BJ (cell line): Measurements from ENCODE around the gene HERC6. TPM values are rescaled to one million over a fixed set of nuclear protein-coding genes. Genes with fewer than 3 reads are reported as not detected.

Experiments used
- CTCF ChIA-PET: fragments of 350-600 bp; formaldehyde crosslinking; extraction: SDS; loops from one replicate; lab custom pipeline; 2021; ENCODE audit warnings: antibody characterized with exemption, inconsistent platforms; lab: Yijun Ruan, JAX
- POLR2A ChIA-PET: fragments of 300-600 bp; sonication (Branson Sonifier 250); formaldehyde crosslinking; extraction: SDS; loops from one replicate; lab custom pipeline; 2021; ENCODE audit warnings: antibody characterized with exemption; lab: Charles Lee
- DNase-seq: peaks from one replicate; pipeline ENCODE4 v3.0.0-alpha.2; 2011; ENCODE audit warnings: low read depth
- H3K27me3 ChIP-seq: 2 replicates; pipeline ENCODE4 v1.6.0; 2011; ENCODE audit warnings: low read length; ENCODE audit not compliant: control insufficient read depth, insufficient read depth
- H3K36me3 ChIP-seq: 2 replicates; pipeline ENCODE4 v1.5.1; 2011; ENCODE audit warnings: low read length; ENCODE audit not compliant: control insufficient read depth, insufficient read depth
- H3K4me3 ChIP-seq: 2 replicates; pipeline ENCODE4 v1.5.1; 2011; ENCODE audit warnings: low read depth, mild to moderate bottlenecking, control low read depth, low read length
- CTCF ChIP-seq: IDR thresholded peaks from 2 replicates; pipeline ENCODE4 v1.5.1; 2011; ENCODE audit warnings: low read depth, mild to moderate bottlenecking, control low read depth, inconsistent platforms, low read length, moderate library complexity; ENCODE audit not compliant: insufficient read depth
- polyA plus RNA-seq: library from polyadenylated mRNA; depleted of rRNA; stranded (reverse); fragments of >200 nt; gene quantifications from 2 replicates; pipeline ENCODE4 v1.2.3, GENCODE V29; 2011

Gene HERC6
- polyA plus RNA-seq, 1 experiment = 3.1 TPM

GRCh38 chr4:88439161-88439760, 60.6 kb downstream of the HERC6 start:
- POLR2A ChIA-PET = no interaction called here
- H3K27me3 ChIP-seq = no peaks in the 10 kb centered on the region
- H3K36me3 ChIP-seq = no peaks in the 10 kb centered on the region
- TF ChIP-seq CTCF = no peak
- peak; percentile 9 for DNase-seq
- no peak overlapping the region for H3K4me3 ChIP-seq
- CTCF ChIA-PET = no interaction called here

GRCh38 chr4:88440146-88440545, 61.5 kb downstream of the HERC6 start:
- POLR2A ChIA-PET = no interaction called here
- Histone ChIP-seq H3K4me3 (no peak overlapping the region), H3K27me3 (no peaks in the 10 kb centered on the region), H3K36me3 (no peaks in the 10 kb centered on the region)
- no peak for TF ChIP-seq CTCF
- CTCF ChIA-PET = interaction anchor here (0.5 kb wide), 1 partner anchor 69 kb away, joined by 3 read pairs; no protein-coding TSS in a partner anchor
- DNase-seq = no peak

- ChIA-PET CTCF (no interaction called here), POLR2A (no interaction called here)
- H3K27me3 ChIP-seq = no peaks in the 10 kb centered on the region
- TF ChIP-seq CTCF = no peak
- no peaks in the 10 kb centered on the region for H3K36me3 ChIP-seq
- DNase-seq = no peak
- H3K4me3 ChIP-seq = no peak overlapping the region
Measured at GRCh38 chr4:88441696-88442095, 63.0 kb downstream of the HERC6 start.

GRCh38 chr4:88442689-88443191, 64.1 kb downstream of the HERC6 start:
- DNase-seq = no peak
- Histone ChIP-seq H3K27me3 (no peaks in the 10 kb centered on the region), H3K36me3 (no peaks in the 10 kb centered on the region), H3K4me3 (no peak overlapping the region)
- no peak for TF ChIP-seq CTCF
- ChIA-PET CTCF (no interaction called here), POLR2A (no interaction called here)

- Histone ChIP-seq H3K4me3 (no peak overlapping the region), H3K36me3 (no peaks in the 10 kb centered on the region), H3K27me3 (no peaks in the 10 kb centered on the region)
- no peak for DNase-seq
- no peak for TF ChIP-seq CTCF
- ChIA-PET POLR2A (no interaction called here), CTCF (no interaction called here)
Measured at GRCh38 chr4:88443486-88443885, 64.8 kb downstream of the HERC6 start.
